Kidney tubule cell (primary cell): ENCODE results near the gene FRY.
A peak's percentile ranks its signal among the peaks of the same experiment; 100 is the strongest.

Experiments used
- DNase-seq: peaks from one replicate; pipeline ENCODE4 v3.0.0-alpha.2; 2018; ENCODE audit warnings: low spot score

The FRY gene

GRCh38 chr13:32222046-32222676 lies 190.6 kb downstream of the FRY start:
- no peak for DNase-seq

GRCh38 chr13:32224916-32225315 lies 193.3 kb downstream of the FRY start:
- DNase-seq = no peak

- DNase-seq = no peak
These were observed 193.9 kb downstream of the FRY start for GRCh38 chr13:32225481-32225931.

GRCh38 chr13:32228330-32229041 lies 196.9 kb downstream of the FRY start:
- peak; percentile 53 for DNase-seq

GRCh38 chr13:32229443-32229842 lies 197.9 kb downstream of the FRY start:
- no peak for DNase-seq

- DNase-seq = no peak
These were observed 200.7 kb downstream of the FRY start for GRCh38 chr13:32232263-32232662.

GRCh38 chr13:32233062-32233461 lies 201.5 kb downstream of the FRY start:
- DNase-seq = no peak

GRCh38 chr13:32234914-32235313 lies 203.3 kb downstream of the FRY start:
- DNase-seq = no peak

GRCh38 chr13:32237681-32238080 lies 206.1 kb downstream of the FRY start:
- no peak for DNase-seq

- DNase-seq = no peak
These were observed 212.1 kb downstream of the FRY start for GRCh38 chr13:32243695-32244094.

- no peak for DNase-seq
These were observed 214.0 kb downstream of the FRY start for GRCh38 chr13:32245555-32245954.

- peak; percentile 68 for DNase-seq
These were observed 214.9 kb downstream of the FRY start for GRCh38 chr13:32246468-32246867.

GRCh38 chr13:32247887-32248286 lies 216.3 kb downstream of the FRY start:
- DNase-seq = no peak

- no peak for DNase-seq
These were observed 217.2 kb downstream of the FRY start for GRCh38 chr13:32248801-32249200.

- no peak for DNase-seq
These were observed 221.4 kb downstream of the FRY start for GRCh38 chr13:32252812-32253438.

- no peak for DNase-seq
These were observed 222.4 kb downstream of the FRY start for GRCh38 chr13:32253911-32254399.

- DNase-seq = no peak
These were observed 222.8 kb downstream of the FRY start for GRCh38 chr13:32254416-32254815.

GRCh38 chr13:32254916-32255723 lies 223.5 kb downstream of the FRY start:
- no peak for DNase-seq

GRCh38 chr13:32255724-32256109 lies 224.1 kb downstream of the FRY start:
- no peak for DNase-seq

- DNase-seq = no peak
These were observed 224.7 kb downstream of the FRY start for GRCh38 chr13:32256243-32256642.

GRCh38 chr13:32257649-32258048 lies 226.1 kb downstream of the FRY start:
- DNase-seq = no peak

- no peak for DNase-seq
These were observed 227.5 kb downstream of the FRY start for GRCh38 chr13:32259116-32259515.
